HFF-Myc (cell line): ENCODE data around the gene MRAP.

ENCODE experiments used
- DNase-seq: peaks from one replicate; pipeline ENCODE4 v3.0.0-alpha.2; 2011; ENCODE audit warnings: low read depth; ENCODE audit errors: extremely low read depth
- H3K4me3 ChIP-seq: replicated peaks from 2 replicates; pipeline ENCODE4 v1.5.1; 2011; ENCODE audit warnings: low read depth, mild to moderate bottlenecking, control low read depth, low read length
- CTCF ChIP-seq: IDR thresholded peaks from 2 replicates; pipeline ENCODE4 v1.5.1; 2012; ENCODE audit warnings: mild to moderate bottlenecking, low read depth, low read length, control low read depth; ENCODE audit errors: missing control alignments

The MRAP gene

GRCh38 chr21:32340863-32341848 lies 42.5 kb downstream of the MRAP start:
- no peak for DNase-seq
- TF ChIP-seq CTCF: no peak
- no peak overlapping the region for H3K4me3 ChIP-seq

GRCh38 chr21:32346951-32347350 lies 48.3 kb downstream of the MRAP start:
- no peak overlapping the region for H3K4me3 ChIP-seq
- TF ChIP-seq CTCF: no peak
- DNase-seq: no peak

GRCh38 chr21:32347351-32347750 lies 48.7 kb downstream of the MRAP start:
- no peak for DNase-seq
- no peak for TF ChIP-seq CTCF
- no peak overlapping the region for H3K4me3 ChIP-seq

GRCh38 chr21:32347977-32348376 lies 49.3 kb downstream of the MRAP start:
- no peak overlapping the region for H3K4me3 ChIP-seq
- no peak for DNase-seq
- no peak for TF ChIP-seq CTCF

GRCh38 chr21:32348604-32349332 lies 50.1 kb downstream of the MRAP start:
- TF ChIP-seq CTCF: no peak
- DNase-seq: no peak
- no peak overlapping the region for H3K4me3 ChIP-seq

GRCh38 chr21:32349333-32349944 lies 50.8 kb downstream of the MRAP start:
- DNase-seq: no peak
- no peak overlapping the region for H3K4me3 ChIP-seq
- TF ChIP-seq CTCF: no peak
